Forelimb muscle (tissue), 1 donor: ENCODE data around the gene FAM3D. TPM values are rescaled to one million over a fixed set of nuclear protein-coding genes. Genes with fewer than 3 reads are reported as not detected.

Experiments
- DNase-seq: peaks from one replicate; pipeline ENCODE4 v3.0.0-alpha.2; 2013; ENCODE audit warnings: low read depth
- polyA plus RNA-seq: library from polyadenylated mRNA; unstranded; fragments of 120-200 nt; gene quantifications from one replicate; pipeline ENCODE4 v1.2.1, GENCODE V29; 2013; ENCODE audit not compliant: insufficient read length

FAM3D gene
- polyA plus RNA-seq, 1 donor = not detected

GRCh38 chr3:58594117-58594516, 72.5 kb downstream of the FAM3D start:
- no peak for DNase-seq

- DNase-seq = no peak
Measured at GRCh38 chr3:58591517-58592510, 74.8 kb downstream of the FAM3D start.

GRCh38 chr3:58588030-58588614, 78.5 kb downstream of the FAM3D start:
- DNase-seq = no peak

DNA sequence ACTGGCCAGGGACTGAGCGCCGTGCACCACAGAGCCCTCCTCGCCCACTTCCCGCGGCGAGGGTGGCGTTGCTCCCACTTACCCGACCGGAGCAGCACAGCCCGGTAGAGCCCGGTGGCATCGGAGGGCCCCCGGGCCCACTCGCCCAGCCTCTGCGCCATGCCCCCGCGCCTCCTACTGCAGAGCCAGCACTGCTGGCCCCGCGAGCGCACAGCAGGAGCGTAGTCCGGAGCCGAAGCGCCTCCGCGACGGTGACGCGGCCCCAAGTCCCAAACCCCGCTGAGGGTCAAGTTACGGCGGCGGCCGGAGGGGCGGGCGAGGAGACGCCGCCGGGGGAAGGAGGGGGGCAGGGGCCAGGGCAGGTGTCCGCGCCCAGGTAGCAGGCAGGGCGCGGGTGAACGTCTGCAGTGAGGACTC, 79.8 kb downstream of the FAM3D start:
- no peak for DNase-seq

DNA sequence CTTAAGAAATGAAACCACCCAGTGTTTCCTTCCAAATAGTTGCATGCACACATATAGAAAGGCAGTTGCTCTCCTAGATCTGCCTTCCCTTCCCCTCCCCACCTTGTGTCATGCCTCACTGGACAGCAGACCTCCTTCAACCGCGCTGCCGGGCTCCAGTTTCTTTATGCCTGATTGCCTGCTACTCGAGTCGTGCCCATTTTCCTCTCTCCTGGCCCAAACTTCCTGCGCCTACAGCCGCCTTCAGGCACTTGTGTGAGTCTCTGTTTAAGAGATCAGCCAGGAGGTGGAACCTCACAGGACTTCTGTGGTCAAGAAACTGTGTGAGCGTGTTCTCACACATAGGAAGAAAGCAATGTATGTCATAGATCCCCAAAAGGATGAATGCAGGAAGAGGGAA, 80.6 kb downstream of the FAM3D start:
- no peak for DNase-seq

DNA sequence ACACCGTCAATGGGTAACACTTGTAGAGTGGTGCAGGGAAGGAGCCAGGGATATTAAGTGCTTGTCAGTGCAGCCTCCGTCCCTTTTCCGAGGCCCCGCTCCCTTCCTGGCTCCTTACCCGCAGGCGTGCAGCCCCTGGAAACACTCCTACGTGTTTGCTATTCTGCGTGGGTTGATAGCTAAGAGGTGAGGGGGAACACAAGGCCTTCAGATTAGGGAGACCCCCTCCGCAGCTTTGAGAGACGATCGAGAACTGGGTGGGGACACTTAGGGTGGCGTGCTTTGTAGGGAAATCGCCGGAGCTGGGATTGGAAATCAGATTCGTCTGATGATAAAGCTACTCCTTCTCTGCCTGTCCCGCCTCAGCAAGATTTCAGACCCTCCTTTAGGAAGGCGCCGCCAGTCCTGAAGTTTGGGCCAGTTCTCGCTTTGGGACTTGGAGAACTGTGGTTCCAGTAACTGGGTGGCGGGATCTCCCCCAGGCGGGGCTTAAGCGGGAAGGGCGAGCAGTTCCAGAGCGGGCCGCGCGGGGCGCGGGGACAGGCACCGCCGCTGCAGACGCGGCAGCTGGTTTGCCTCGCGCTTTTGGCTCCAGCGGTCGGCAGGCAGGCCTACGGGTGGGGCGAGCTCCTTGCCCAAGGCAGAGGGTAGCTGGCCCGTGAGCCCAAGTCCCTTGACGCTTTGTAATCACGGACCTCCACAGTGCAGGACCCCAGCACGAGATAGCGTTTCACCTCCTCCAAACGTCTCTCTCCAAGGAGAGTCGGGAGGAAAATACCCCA, 81.4 kb downstream of the FAM3D start:
- DNase-seq = no peak

DNA sequence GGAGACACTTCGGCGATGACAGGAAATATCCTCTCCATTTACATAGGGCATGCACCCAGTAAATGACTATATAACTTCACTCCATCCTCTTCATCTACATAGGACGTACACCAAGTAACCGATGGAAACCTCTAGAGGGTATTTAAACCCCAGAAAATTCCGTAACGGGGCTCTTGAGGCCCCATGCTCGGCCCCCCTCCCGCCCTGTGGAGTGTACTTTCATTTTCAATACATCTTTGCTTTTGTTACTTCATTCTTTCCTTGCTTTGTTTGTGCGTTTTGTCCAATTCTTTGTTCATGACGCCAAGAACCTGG, 81.9 kb downstream of the FAM3D start:
- DNase-seq = no peak

Other genes with a start within 250 kb of the FAM3D start
- gene PDHB, start 232.9 kb downstream of the FAM3D start, polyA plus RNA-seq = 81.6 TPM
- 11.7 TPM for gene KCTD6, start 174.7 kb downstream of the FAM3D start, polyA plus RNA-seq
- 22.2 TPM for gene ACOX2, start 129.6 kb downstream of the FAM3D start, polyA plus RNA-seq
- 0.72 TPM for gene FAM107A, start 89.4 kb downstream of the FAM3D start, polyA plus RNA-seq